ENCODE results near the gene IMMP2L.
A peak's percentile ranks its signal among the peaks of the same experiment; 100 is the strongest.

The IMMP2L gene

GRCh38 chr7:110885474-110885873, 676.8 kb downstream of the IMMP2L start:
- in situ Hi-C loops (cut with HindIII; ENCODE audit: low pct_unique_long_range_greater_than_20kb, low sequenced_read_pairs), result no loop called here
- no peak for TF ChIP-seq JUND (IDR thresholded peaks at IDR 0.05; ENCODE audit: low read depth)
- DNase-seq (ENCODE audit: low read depth in 1 of 2, low spot score in 1 of 2), result no peak

DNA sequence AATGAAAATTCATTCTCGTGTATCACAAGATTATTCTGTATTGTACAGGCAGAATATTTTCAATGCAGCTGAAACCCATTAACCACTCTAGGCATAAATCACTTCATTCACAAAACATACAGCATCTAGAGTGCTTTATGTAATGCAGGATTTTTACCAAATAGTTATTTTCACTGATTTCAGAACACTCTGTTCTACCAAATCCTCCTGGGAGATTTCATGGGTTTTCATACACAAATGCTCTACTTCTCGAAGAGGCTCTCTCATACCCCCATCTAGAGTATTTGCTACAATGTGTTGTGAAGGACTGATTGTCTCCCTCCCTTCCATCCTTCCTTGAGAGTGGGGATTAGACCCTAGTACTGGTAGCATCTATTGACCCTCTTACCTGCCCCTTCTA, 680.6 kb downstream of the IMMP2L start:
- no peak for TF ChIP-seq JUND (IDR thresholded peaks at IDR 0.05; ENCODE audit: low read depth)
- no peak for DNase-seq (ENCODE audit: low read depth in 1 of 2, low spot score in 1 of 2)
- in situ Hi-C loops (cut with HindIII; ENCODE audit: low pct_unique_long_range_greater_than_20kb, low sequenced_read_pairs), result no loop called here

- in situ Hi-C loops (cut with HindIII; ENCODE audit: low pct_unique_long_range_greater_than_20kb, low sequenced_read_pairs), result no loop called here
- TF ChIP-seq JUND (IDR thresholded peaks at IDR 0.05; ENCODE audit: low read depth), result no peak
- DNase-seq (ENCODE audit: low read depth in 1 of 2, low spot score in 1 of 2), result no peak
Observed at GRCh38 chr7:110880971-110881370, 681.3 kb downstream of the IMMP2L start.

- in situ Hi-C loops (cut with HindIII; ENCODE audit: low pct_unique_long_range_greater_than_20kb, low sequenced_read_pairs), result no loop called here
- DNase-seq (ENCODE audit: low read depth in 1 of 2, low spot score in 1 of 2), result no peak
- TF ChIP-seq JUND (IDR thresholded peaks at IDR 0.05; ENCODE audit: low read depth), result no peak
Observed at GRCh38 chr7:110877016-110877415, 685.3 kb downstream of the IMMP2L start.

GRCh38 chr7:110875346-110875745, 686.9 kb downstream of the IMMP2L start:
- DNase-seq (ENCODE audit: low read depth in 1 of 2, low spot score in 1 of 2), result no peak
- no peak for TF ChIP-seq JUND (IDR thresholded peaks at IDR 0.05; ENCODE audit: low read depth)
- in situ Hi-C loops (cut with HindIII; ENCODE audit: low pct_unique_long_range_greater_than_20kb, low sequenced_read_pairs), result no loop called here

DNA sequence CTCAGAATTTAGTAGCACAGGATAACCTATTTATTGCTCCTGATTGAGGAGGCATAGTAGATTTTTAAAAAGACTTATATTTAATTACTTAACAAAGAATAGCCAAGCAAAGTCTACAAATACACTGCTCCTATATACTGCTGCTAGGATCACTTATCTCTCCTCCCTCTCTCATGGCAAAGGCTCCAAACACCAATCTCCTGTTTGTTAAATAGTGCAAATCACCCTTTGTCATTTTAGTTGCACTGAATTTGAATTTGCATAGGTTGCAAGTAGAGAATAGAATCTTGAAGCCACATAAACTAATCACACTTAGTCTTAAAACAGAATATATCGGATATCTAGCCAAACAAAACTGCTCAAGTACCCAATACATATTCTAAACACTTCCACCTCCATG, 690.4 kb downstream of the IMMP2L start:
- no peak for DNase-seq (ENCODE audit: low read depth in 1 of 2, low spot score in 1 of 2)
- in situ Hi-C loops (cut with HindIII; ENCODE audit: low pct_unique_long_range_greater_than_20kb, low sequenced_read_pairs), result no loop called here
- no peak for TF ChIP-seq JUND (IDR thresholded peaks at IDR 0.05; ENCODE audit: low read depth)

- no peak for DNase-seq (ENCODE audit: low read depth in 1 of 2, low spot score in 1 of 2)
- in situ Hi-C loops (cut with HindIII; ENCODE audit: low pct_unique_long_range_greater_than_20kb, low sequenced_read_pairs), result no loop called here
- no peak for TF ChIP-seq JUND (IDR thresholded peaks at IDR 0.05; ENCODE audit: low read depth)
Observed at GRCh38 chr7:110870926-110871325, 691.4 kb downstream of the IMMP2L start.

DNA sequence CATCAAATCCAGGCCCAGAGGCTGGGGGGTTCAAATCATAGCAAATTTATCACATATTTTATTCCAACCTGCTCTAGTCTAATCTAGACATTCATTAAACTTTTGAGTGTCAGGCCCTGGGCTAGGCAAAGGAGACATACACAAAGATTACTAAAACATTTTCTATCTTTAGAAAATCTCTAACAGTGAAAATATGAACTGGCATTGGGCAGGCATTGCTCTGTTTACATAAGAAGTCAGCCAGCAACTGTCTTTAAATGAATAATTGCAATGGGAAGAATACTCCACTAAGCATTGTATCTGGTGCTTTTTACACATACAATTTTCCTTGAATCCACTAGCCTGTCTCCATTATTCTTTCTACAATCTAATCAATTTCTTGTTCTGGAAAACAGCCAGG, 693.8 kb downstream of the IMMP2L start:
- DNase-seq (ENCODE audit: low read depth in 1 of 2, low spot score in 1 of 2), result peak in 1 of 2 experiments; percentile 6
- in situ Hi-C loops (cut with HindIII; ENCODE audit: low pct_unique_long_range_greater_than_20kb, low sequenced_read_pairs), result no loop called here
- TF ChIP-seq JUND (IDR thresholded peaks at IDR 0.05; ENCODE audit: low read depth), result no peak

DNA sequence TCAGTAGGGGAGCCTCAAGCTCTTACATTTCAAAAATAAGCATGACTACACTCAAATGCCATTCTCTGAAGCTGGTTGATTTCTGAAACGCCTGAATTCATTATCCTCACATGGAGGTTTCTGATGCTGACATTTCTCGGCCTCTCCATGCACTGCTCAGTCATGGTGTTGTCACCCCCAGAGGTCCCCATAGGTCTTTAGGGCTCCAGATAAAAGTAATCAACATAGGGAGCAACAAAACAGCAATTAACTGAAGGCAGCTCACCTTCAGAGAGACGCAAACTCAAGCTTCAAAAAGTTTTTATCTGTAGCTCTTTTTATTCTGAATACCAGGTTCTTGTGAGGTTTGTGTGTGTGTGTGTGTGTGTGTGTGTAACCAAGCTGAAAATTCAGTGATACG, 694.5 kb downstream of the IMMP2L start:
- in situ Hi-C loops (cut with HindIII; ENCODE audit: low pct_unique_long_range_greater_than_20kb, low sequenced_read_pairs), result no loop called here
- no peak for DNase-seq (ENCODE audit: low read depth in 1 of 2, low spot score in 1 of 2)
- TF ChIP-seq JUND (IDR thresholded peaks at IDR 0.05; ENCODE audit: low read depth), result no peak

- no peak for TF ChIP-seq JUND (IDR thresholded peaks at IDR 0.05; ENCODE audit: low read depth)
- no peak for DNase-seq (ENCODE audit: low read depth in 1 of 2, low spot score in 1 of 2)
- in situ Hi-C loops (cut with HindIII; ENCODE audit: low pct_unique_long_range_greater_than_20kb, low sequenced_read_pairs), result no loop called here
Observed at GRCh38 chr7:110863258-110863657, 699.0 kb downstream of the IMMP2L start.

GRCh38 chr7:110861163-110861562, 701.1 kb downstream of the IMMP2L start:
- DNase-seq (ENCODE audit: low read depth in 1 of 2, low spot score in 1 of 2), result no peak
- in situ Hi-C loops (cut with HindIII; ENCODE audit: low pct_unique_long_range_greater_than_20kb, low sequenced_read_pairs), result no loop called here
- no peak for TF ChIP-seq JUND (IDR thresholded peaks at IDR 0.05; ENCODE audit: low read depth)

DNA sequence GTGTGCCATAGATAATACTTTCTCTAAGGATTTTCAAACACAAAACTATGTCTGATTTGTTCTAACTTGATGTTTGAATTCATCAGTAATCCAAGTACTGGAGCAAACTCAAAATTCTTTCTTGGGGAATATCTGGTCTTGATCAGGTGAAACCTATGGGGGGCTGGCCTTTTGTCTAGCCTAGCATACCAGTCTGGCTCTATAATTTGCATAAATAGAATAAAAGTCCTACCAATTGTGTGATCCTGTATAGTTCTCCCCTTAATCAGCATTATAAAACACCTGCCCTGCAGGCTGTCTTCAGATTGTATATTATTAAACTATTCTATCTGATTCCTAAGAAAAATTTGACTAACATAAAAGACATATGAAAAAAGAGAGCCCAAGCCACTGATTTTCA, 705.2 kb downstream of the IMMP2L start:
- no peak for DNase-seq (ENCODE audit: low read depth in 1 of 2, low spot score in 1 of 2)
- TF ChIP-seq JUND (IDR thresholded peaks at IDR 0.05; ENCODE audit: low read depth), result no peak
- in situ Hi-C loops (cut with HindIII; ENCODE audit: low pct_unique_long_range_greater_than_20kb, low sequenced_read_pairs), result no loop called here

DNA sequence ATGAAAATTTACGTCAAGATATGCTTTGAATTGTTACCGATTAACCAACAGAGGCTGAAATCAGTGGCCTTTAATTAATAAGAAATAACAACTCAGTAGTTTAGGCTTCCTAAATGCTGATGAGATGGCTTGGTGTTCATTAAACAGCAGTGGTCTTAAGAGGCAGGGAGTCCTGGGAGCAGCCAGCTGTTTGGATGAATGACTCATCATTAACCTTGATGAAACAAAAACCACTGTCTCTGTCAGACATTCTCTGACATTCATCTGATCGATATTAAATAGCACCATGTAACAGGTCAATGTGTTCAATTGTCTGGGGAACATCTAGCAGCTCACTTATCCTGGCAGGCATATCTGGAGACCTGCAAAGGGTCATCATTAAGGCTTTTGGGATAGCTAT, 705.6 kb downstream of the IMMP2L start:
- no peak for DNase-seq (ENCODE audit: low read depth in 1 of 2, low spot score in 1 of 2)
- in situ Hi-C loops (cut with HindIII; ENCODE audit: low pct_unique_long_range_greater_than_20kb, low sequenced_read_pairs), result no loop called here
- no peak for TF ChIP-seq JUND (IDR thresholded peaks at IDR 0.05; ENCODE audit: low read depth)

- no peak for TF ChIP-seq JUND (IDR thresholded peaks at IDR 0.05; ENCODE audit: low read depth)
- DNase-seq (ENCODE audit: low read depth in 1 of 2, low spot score in 1 of 2), result no peak
- in situ Hi-C loops (cut with HindIII; ENCODE audit: low pct_unique_long_range_greater_than_20kb, low sequenced_read_pairs), result no loop called here
Observed at GRCh38 chr7:110854651-110855050, 707.6 kb downstream of the IMMP2L start.
